ENCODE results near the gene MAP3K4.

DNA sequence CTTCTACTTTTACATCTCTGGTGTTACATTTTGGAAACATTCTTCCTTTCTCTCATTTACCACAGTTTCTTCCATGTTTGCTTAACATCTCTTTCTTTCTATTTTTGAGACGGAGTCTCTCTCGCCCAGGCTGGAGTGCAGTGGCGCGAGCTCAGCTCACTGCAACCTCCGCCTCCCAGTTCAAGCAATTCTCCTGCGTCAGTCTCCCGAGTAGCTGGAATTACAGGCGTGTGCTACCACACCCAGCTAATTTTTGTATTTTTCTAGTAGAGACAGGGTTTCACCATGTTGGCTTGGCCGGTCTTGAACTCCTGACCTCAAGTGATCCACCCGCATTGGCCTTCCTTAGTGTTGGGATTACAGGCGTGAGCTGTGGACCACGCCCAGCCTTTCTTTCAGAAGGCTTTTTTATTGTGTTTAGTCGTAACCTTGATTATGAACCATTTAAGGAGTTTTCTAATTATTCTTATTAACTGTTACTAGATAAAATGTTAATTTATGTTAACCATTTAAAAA, 27.8 kb downstream of the MAP3K4 start:
- TF ChIP-seq TBP (IDR thresholded peaks at IDR 0.05; ENCODE audit: low read depth, low read length), result no peak
- no peak for TF ChIP-seq TCF12 (IDR thresholded peaks at IDR 0.05; ENCODE audit: low read depth, low read length)
